ENCODE results near the gene COL21A1. TPM values are rescaled to one million over a fixed set of nuclear protein-coding genes. Genes with fewer than 3 reads are reported as not detected.

Gene COL21A1
- total RNA-seq, 4 donors from 2014 or later: 16.9 to 29.9 (median 24.2) TPM

DNA sequence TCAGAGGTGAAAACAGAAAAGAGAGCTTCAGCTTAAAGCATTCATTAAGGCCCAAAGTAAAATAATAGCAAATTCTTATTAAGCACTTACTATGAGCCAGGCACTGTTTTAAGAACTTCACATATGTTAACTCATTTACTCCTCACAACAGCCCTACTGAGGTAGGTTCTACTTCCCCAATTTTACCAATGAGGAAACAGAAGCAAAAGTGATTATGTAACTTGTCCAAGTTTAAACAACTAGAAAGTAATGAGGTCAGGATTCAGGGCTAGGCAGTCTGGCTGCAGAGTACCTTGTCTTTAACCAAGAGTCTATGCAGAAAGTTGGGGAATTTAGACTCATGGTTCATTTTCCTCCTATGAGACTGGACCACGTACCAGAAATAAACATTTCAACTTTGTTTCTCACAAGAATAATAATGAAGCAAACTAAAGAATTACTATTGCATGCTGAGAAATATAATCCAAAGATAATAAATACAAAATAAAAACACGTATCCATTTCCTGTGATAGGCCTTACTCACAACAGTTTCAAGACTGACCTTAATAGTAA, 3.8 kb downstream of the COL21A1 start:
- peaks cover 0 to 70% (median 16%) of the 10 kb centered on the region in 4 donors for H3K4me1 ChIP-seq
- TF ChIP-seq EP300 (IDR thresholded peaks at IDR 0.05): no peak
- TF ChIP-seq, protein P1, sequence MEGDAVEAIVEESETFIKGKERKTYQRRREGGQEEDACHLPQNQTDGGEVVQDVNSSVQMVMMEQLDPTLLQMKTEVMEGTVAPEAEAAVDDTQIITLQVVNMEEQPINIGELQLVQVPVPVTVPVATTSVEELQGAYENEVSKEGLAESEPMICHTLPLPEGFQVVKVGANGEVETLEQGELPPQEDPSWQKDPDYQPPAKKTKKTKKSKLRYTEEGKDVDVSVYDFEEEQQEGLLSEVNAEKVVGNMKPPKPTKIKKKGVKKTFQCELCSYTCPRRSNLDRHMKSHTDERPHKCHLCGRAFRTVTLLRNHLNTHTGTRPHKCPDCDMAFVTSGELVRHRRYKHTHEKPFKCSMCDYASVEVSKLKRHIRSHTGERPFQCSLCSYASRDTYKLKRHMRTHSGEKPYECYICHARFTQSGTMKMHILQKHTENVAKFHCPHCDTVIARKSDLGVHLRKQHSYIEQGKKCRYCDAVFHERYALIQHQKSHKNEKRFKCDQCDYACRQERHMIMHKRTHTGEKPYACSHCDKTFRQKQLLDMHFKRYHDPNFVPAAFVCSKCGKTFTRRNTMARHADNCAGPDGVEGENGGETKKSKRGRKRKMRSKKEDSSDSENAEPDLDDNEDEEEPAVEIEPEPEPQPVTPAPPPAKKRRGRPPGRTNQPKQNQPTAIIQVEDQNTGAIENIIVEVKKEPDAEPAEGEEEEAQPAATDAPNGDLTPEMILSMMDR (IDR thresholded peaks at IDR 0.05): no peak
- TF ChIP-seq POLR2A (IDR thresholded peaks at IDR 0.05): no peak
- H3K4me3 ChIP-seq: no peak overlapping the region
- H3K36me3 ChIP-seq: no peaks in the 10 kb centered on the region
- no peak for DNase-seq (ENCODE audit: low spot score in 2 of 2)
- WGBS, 2 donors: 44 to 46% methylated on average over 2 of the region's 2 CpGs
- H3K27me3 ChIP-seq: no peaks in the 10 kb centered on the region
- peak overlapping the region in 2 of 4 donors; percentile 74 to 87 for H3K27ac ChIP-seq
- H3K9me3 ChIP-seq: no peaks in the 10 kb centered on the region

DNA sequence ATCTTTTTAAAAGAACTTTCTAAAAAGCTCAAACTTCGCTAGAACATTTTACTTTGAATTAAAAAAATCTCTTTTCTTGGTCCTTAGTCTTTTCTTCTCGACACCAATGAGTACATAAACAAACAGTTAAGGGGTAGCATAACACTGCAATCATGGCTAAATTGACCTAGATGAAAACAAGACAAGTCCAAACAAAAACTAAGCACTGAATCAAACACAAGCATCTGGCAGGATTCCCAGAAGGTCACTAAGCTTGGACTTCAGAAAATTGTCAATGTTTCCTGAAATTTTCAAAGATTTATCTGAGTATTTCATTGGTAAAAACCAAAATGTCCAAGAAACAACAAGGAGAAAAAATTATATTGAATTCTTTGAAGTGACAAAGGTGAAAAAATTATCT, 5.0 kb downstream of the COL21A1 start:
- no peak overlapping the region for H3K4me3 ChIP-seq
- DNase-seq (ENCODE audit: low spot score in 2 of 2): no peak
- no peak for TF ChIP-seq EP300 (IDR thresholded peaks at IDR 0.05)
- no peak for TF ChIP-seq POLR2A (IDR thresholded peaks at IDR 0.05)
- WGBS, 2 donors: 12 to 15% methylated on average over 2 of the region's 2 CpGs
- H3K36me3 ChIP-seq: no peaks in the 10 kb centered on the region
- H3K9me3 ChIP-seq: no peaks in the 10 kb centered on the region
- peaks cover 0 to 72% (median 16%) of the 10 kb centered on the region in 4 donors for H3K4me1 ChIP-seq
- H3K27ac ChIP-seq: peak overlapping the region in 3 of 4 donors; percentile 31 to 87 (median 74)
- H3K27me3 ChIP-seq: no peaks in the 10 kb centered on the region

DNA sequence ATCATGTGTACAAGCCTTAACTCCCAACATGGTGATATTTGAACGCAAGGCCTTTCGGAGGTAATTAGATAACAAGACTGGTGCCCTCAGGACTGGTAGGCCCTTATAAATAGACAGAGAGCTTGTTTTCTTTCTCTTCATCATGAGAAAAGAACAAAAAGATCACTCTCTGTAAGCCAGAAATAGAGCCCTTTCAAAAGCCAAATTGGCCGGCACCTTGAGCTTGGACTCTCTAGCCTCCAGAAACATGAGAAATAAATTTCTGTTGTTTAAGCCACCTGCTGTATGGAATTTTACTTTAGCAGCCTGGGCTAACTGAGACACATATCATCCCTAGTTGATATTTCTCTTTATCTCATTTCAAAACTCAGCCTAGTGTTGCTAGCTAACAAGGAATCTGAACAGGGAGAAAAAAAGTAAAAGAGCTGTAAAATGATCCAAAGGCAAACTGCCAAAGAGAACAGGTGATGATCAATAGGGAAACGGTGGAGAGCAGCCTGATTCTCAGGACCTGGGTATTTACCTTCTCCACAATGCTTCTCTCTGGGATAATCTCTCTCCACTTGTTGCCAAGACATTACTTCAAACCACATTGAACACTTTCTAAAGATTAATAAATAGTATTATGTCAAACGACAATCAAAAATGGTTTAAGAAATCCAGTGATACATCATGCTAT, 6.1 kb downstream of the COL21A1 start:
- peak overlapping the region in 3 of 4 donors; percentile 9 to 87 (median 74) for H3K27ac ChIP-seq

DNA sequence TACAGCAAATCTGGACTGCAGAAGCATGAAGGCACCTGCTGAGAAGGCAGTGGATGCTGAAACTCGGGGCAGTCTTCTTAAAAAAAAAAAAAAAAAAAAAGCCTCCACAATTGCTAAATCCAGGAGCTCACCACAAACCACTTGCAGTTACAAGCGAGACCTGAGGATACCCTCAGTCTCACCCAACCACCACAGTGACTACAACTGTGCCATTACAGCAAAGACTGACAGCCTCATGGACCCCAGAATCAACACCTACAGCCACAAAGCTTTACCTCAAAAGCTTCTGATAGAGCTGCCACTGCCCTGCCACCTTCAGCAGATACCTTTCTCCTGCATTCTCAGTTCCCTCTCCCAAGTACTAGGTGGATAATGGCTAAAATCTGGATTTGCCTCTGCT, 9.0 kb downstream of the COL21A1 start:
- H3K27ac ChIP-seq: no peak overlapping the region
- H3K4me3 ChIP-seq: no peak overlapping the region
- peaks cover 0 to 62% (median 10%) of the 10 kb centered on the region in 4 donors for H3K4me1 ChIP-seq
- DNase-seq (ENCODE audit: low spot score in 2 of 2): no peak
- TF ChIP-seq, protein P1 (IDR thresholded peaks at IDR 0.05): no peak
- no peak for TF ChIP-seq POLR2A (IDR thresholded peaks at IDR 0.05)
- TF ChIP-seq EP300 (IDR thresholded peaks at IDR 0.05): no peak
- H3K27me3 ChIP-seq: no peaks in the 10 kb centered on the region
- no peaks in the 10 kb centered on the region for H3K36me3 ChIP-seq
- H3K9me3 ChIP-seq: no peaks in the 10 kb centered on the region
- 76 to 78% methylated on average over 2 of the region's 2 CpGs for WGBS, 2 donors

More for the DNA sequence above, 6.1 kb downstream of the COL21A1 start:
- no peaks in the 10 kb centered on the region for H3K9me3 ChIP-seq
- H3K27me3 ChIP-seq: no peaks in the 10 kb centered on the region
- TF ChIP-seq, protein P1 (IDR thresholded peaks at IDR 0.05): no peak
- no peak for TF ChIP-seq EP300 (IDR thresholded peaks at IDR 0.05)
- no peak for TF ChIP-seq POLR2A (IDR thresholded peaks at IDR 0.05)
- no peaks in the 10 kb centered on the region for H3K36me3 ChIP-seq
- H3K4me3 ChIP-seq: peak overlapping the region in 2 of 4 donors; percentile 13 to 22
- 49 to 61% methylated on average over 5 of the region's 5 CpGs for WGBS, 2 donors
- H3K4me1 ChIP-seq: peaks cover 0 to 70% (median 16%) of the 10 kb centered on the region in 4 donors
- no peak for DNase-seq (ENCODE audit: low spot score in 2 of 2)

DNA sequence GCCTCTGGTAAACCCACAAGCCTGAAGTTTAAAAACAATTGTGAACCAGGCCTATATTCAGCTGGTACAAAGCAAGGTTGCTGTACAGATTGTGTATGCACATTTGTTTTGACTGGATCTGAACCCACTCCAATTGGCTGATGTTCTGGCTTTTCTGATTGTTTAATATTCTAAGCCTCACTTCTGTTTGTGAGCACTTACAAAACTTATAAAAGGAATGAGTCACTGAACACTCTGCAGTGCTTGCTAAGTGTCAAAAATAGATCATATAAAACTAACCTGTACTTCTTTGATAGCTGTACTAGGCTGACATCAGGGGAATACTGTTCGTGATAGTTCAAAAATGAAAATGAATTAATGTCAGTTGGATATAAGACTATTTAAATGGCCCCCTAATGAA, 12.1 kb downstream of the COL21A1 start:
- peaks cover 0 to 47% (median 3%) of the 10 kb centered on the region in 4 donors for H3K4me1 ChIP-seq
- whole genome bisulfite sequencing, 2 donors: 61 to 67% methylated on average over 1 of the region's 1 CpG
- no peaks in the 10 kb centered on the region for H3K27me3 ChIP-seq
- no peak overlapping the region for H3K4me3 ChIP-seq
- DNase-seq (ENCODE audit: low spot score in 2 of 2): no peak
- H3K27ac ChIP-seq: no peak overlapping the region
- TF ChIP-seq EP300 (IDR thresholded peaks at IDR 0.05) (no peak), POLR2A (IDR thresholded peaks at IDR 0.05) (no peak)
- TF ChIP-seq, protein P1 (IDR thresholded peaks at IDR 0.05): no peak
- no peaks in the 10 kb centered on the region for H3K9me3 ChIP-seq
- H3K36me3 ChIP-seq: no peaks in the 10 kb centered on the region
